HepG2 (cell line): ENCODE measurements around the gene CD83. TPM values are rescaled to one million over a fixed set of nuclear protein-coding genes. Genes with fewer than 3 reads are reported as not detected.

ENCODE experiments used
- CEBPZ ChIP-seq: IDR thresholded peaks from 2 replicates; pipeline ENCODE4 v1.6.1; 2012; ENCODE audit warnings: low read length, improper control_type of control experiment
- FOXO1 ChIP-seq: sonication (generic); formaldehyde crosslinking; IDR thresholded peaks from 2 replicates; pipeline ENCODE4 v1.4.0; 2020; ENCODE audit warnings: missing genetic modification reagents
- HMG20B ChIP-seq: conservative IDR thresholded peaks from 2 replicates; pipeline ENCODE4 v1.6.1; 2016; ENCODE audit warnings: missing genetic modification reagents, missing compliant biosample characterization
- HMGXB3 ChIP-seq: sonication (generic); formaldehyde crosslinking; IDR thresholded peaks from 2 replicates; pipeline ENCODE4 v1.4.0; 2020; ENCODE audit warnings: missing genetic modification reagents, borderline replicate concordance
- HNF1B ChIP-seq: sonication (generic); formaldehyde crosslinking; IDR thresholded peaks from 2 replicates; pipeline ENCODE4 v1.5.1; 2020; ENCODE audit warnings: mild to moderate bottlenecking, moderate library complexity, missing genetic modification reagents
- IRF2 ChIP-seq: IDR thresholded peaks from 2 replicates; pipeline ENCODE4 v1.6.1; 2018; ENCODE audit warnings: missing genetic modification reagents, missing compliant biosample characterization
- MAF1 ChIP-seq: sonication (generic); formaldehyde crosslinking; IDR thresholded peaks from 2 replicates; pipeline ENCODE4 v1.5.0; 2020; ENCODE audit warnings: missing genetic modification reagents, borderline replicate concordance
- MIXL1 ChIP-seq: IDR thresholded peaks from 2 replicates; pipeline ENCODE4 v1.6.1; 2016
- NR2F1 ChIP-seq, 2 experiments: fragments of 450-650 bp in 1 of 2; formaldehyde crosslinking in 1 of 2; IDR thresholded peaks; 2 replicates each; pipeline versions ENCODE4 v1.5.0 to v1.6.1; 2016 to 2020; ENCODE audit warnings: mild to moderate bottlenecking in 1 of 2, missing compliant biosample characterization in 1 of 2, missing genetic modification reagents in 1 of 2, moderate library complexity in 1 of 2
- RELA ChIP-seq: sonication (generic); formaldehyde crosslinking; IDR thresholded peaks from 2 replicates; pipeline ENCODE4 v1.4.0; 2020; ENCODE audit warnings: missing genetic modification reagents
- RFX5 ChIP-seq: IDR thresholded peaks from 2 replicates; pipeline ENCODE4 v1.6.1; 2011; ENCODE audit warnings: low read depth, low read length, improper control_type of control experiment
- SNAPC2 ChIP-seq: sonication (generic); formaldehyde crosslinking; IDR thresholded peaks from 2 replicates; pipeline ENCODE4 v1.8.1; 2022; ENCODE audit warnings: mild to moderate bottlenecking, missing genetic modification reagents
- SOX13 ChIP-seq, 3 experiments: fragments of 450-650 bp in 1 of 3; sonication (generic) in 1 of 3; formaldehyde crosslinking in 1 of 3; IDR thresholded peaks in 2 of 3; conservative IDR thresholded peaks in 1 of 3; 2 replicates each; pipeline versions ENCODE4 v1.5.0 to v1.6.1; 2016 to 2020; ENCODE audit warnings: antibody characterized with exemption in 1 of 3, mild to moderate bottlenecking in 1 of 3, missing compliant biosample characterization in 1 of 3, missing genetic modification reagents in 1 of 3, moderate library complexity in 1 of 3
- ZFP36 ChIP-seq: fragments of 150-350 bp; IDR thresholded peaks from 2 replicates; pipeline ENCODE4 v1.6.1; 2018; ENCODE audit warnings: borderline replicate concordance, low read length, low read depth; ENCODE audit not compliant: partially characterized antibody
- ZNF749 ChIP-seq: sonication (generic); formaldehyde crosslinking; IDR thresholded peaks from 2 replicates; pipeline ENCODE4 v1.8.0; 2022; ENCODE audit warnings: mild to moderate bottlenecking, missing genetic modification reagents, moderate library complexity, borderline replicate concordance
- polyA plus RNA-seq, 8 experiments: library from polyadenylated mRNA; depleted of rRNA in 3 of 8; stranded (reverse) in 7 of 8; unstranded in 1 of 8; fragments of >200 nt; fragmentation: Illumina TruSeq in 4 of 8; extraction: Trizol in 4 of 8; gene quantifications; 2 replicates each; pipeline versions ENCODE4 v1.2.1 to v1.2.3, GENCODE V29; 2011 to 2016; ENCODE audit warnings: low read depth in 4 of 8, missing spikeins in 1 of 8, mixed read lengths in 1 of 8; ENCODE audit not compliant: insufficient read depth in 1 of 8
- total RNA-seq, 5 experiments: library from RNA; depleted of rRNA; stranded (reverse); fragments of >200 nt; fragmentation: Illumina TruSeq; extraction: Trizol; gene quantifications; 2 replicates each; pipeline ENCODE4 v1.2.3, GENCODE V29; 2016; ENCODE audit warnings: low read depth in 1 of 5

Gene CD83
- total and polyA plus RNA-seq, 2 of the 13 experiments (the other 11 are each of a cell fraction or from before 2014, with no cell fraction given), result 0.46 to 2.3 TPM

- TF ChIP-seq ZFP36 (no peak), MAF1 (CRISPR knock-in tag) (0 out of 2 replicates have a peak, but pooled peaks have one; percentile 45), CEBPZ (no peak), NR2F1 (CRISPR knock-in tag; IDR thresholded peaks at IDR 0.05) (0 out of 4 replicates have a peak, but pooled peaks of 1 of the 2 experiments have one; percentile 33), HNF1B (peak; percentile 41; the same call in 1 of the 2 replicates), SNAPC2 (CRISPR knock-in tag) (no peak), FOXO1 (CRISPR knock-in tag) (peak; percentile 54; the same call in 1 of the 2 replicates), MIXL1 (CRISPR knock-in tag) (0 out of 2 replicates have a peak, but pooled peaks have one; percentile 52), HMGXB3 (CRISPR knock-in tag) (no peak), IRF2 (CRISPR knock-in tag) (0 out of 2 replicates have a peak, but pooled peaks have one; percentile 47), ZNF749 (CRISPR knock-in tag) (no peak), HMG20B (CRISPR knock-in tag) (no peak), RELA (CRISPR knock-in tag) (no peak), RFX5 (no peak), SOX13 (IDR thresholded peaks at IDR 0.05) (no peak), SOX13 (CRISPR knock-in tag; conservative IDR thresholded peaks at IDR 0.05 in 1 of 2, IDR thresholded peaks at IDR 0.05 in 1 of 2) (peak in 1 of 2 experiments; percentile 43; a peak in 1 of 4 replicates)
Measured at GRCh38 chr6:14144678-14145113, 27.1 kb downstream of the CD83 start (continued).
